GM18870 (cell line): ENCODE measurements around the gene SCN7A.
"Not testable (repeated sequence)": the region's sequence is repeated elsewhere in the genome, so short reads cannot be mapped to it uniquely, and the experiment has no call there.

ENCODE experiments used
- ATAC-seq: cut with Tn5 transposase; IDR thresholded peaks from one replicate; pipeline ENCODE4 v1.9.1; 2021; ENCODE audit warnings: moderate library complexity; ENCODE audit not compliant: unreplicated experiment

Gene SCN7A

GRCh38 chr2:166455823-166456222 is 38.2 kb downstream of the SCN7A start:
- not testable (repeated sequence) for ATAC-seq

- ATAC-seq, result no peak
These were observed 39.9 kb downstream of the SCN7A start for GRCh38 chr2:166454006-166454595.

- no peak for ATAC-seq
These were observed 42.6 kb downstream of the SCN7A start for GRCh38 chr2:166451468-166451867.

GRCh38 chr2:166449439-166449838 is 44.6 kb downstream of the SCN7A start:
- peak; percentile 84 for ATAC-seq

GRCh38 chr2:166448106-166448505 is 45.9 kb downstream of the SCN7A start:
- ATAC-seq, result no peak

- no peak for ATAC-seq
These were observed 49.7 kb downstream of the SCN7A start for GRCh38 chr2:166444306-166444705.

GRCh38 chr2:166440313-166440712 is 53.7 kb downstream of the SCN7A start:
- no peak for ATAC-seq

- ATAC-seq, result no peak
These were observed 55.0 kb downstream of the SCN7A start for GRCh38 chr2:166439078-166439477.

GRCh38 chr2:166436976-166437375 is 57.1 kb downstream of the SCN7A start:
- ATAC-seq, result no peak

GRCh38 chr2:166436189-166436588 is 57.9 kb downstream of the SCN7A start:
- ATAC-seq, result no peak

- ATAC-seq, result no peak
These were observed 59.6 kb downstream of the SCN7A start for GRCh38 chr2:166434491-166434890.

- ATAC-seq, result no peak
These were observed 60.6 kb downstream of the SCN7A start for GRCh38 chr2:166433457-166433856.

- ATAC-seq, result no peak
These were observed 61.7 kb downstream of the SCN7A start for GRCh38 chr2:166432331-166432730.

- no peak for ATAC-seq
These were observed 69.2 kb downstream of the SCN7A start for GRCh38 chr2:166424841-166425240.

GRCh38 chr2:166419616-166419934 is 74.5 kb downstream of the SCN7A start:
- no peak for ATAC-seq

GRCh38 chr2:166418853-166419615 is 75.0 kb downstream of the SCN7A start:
- no peak for ATAC-seq

GRCh38 chr2:166417669-166418068 is 76.4 kb downstream of the SCN7A start:
- no peak for ATAC-seq

- no peak for ATAC-seq
These were observed 80.8 kb downstream of the SCN7A start for GRCh38 chr2:166413255-166413654.

- no peak for ATAC-seq
These were observed 82.4 kb downstream of the SCN7A start for GRCh38 chr2:166411473-166412230.

GRCh38 chr2:166410828-166411472 is 83.1 kb downstream of the SCN7A start:
- ATAC-seq, result no peak

- not testable (repeated sequence) for ATAC-seq
These were observed 86.3 kb downstream of the SCN7A start for GRCh38 chr2:166407746-166408145.

GRCh38 chr2:166406374-166406773 is 87.7 kb downstream of the SCN7A start:
- no peak for ATAC-seq
